K562 (cell line): ENCODE measurements around the gene MECR. TPM values are rescaled to one million over a fixed set of nuclear protein-coding genes. Genes with fewer than 3 reads are reported as not detected.

Experiments
- BCL6 ChIP-seq: fragments of 250-450 bp; sonication (Bioruptor Pico); IDR thresholded peaks from 2 replicates; pipeline ENCODE4 v1.4.0; 2020
- BMI1 ChIP-seq: fragments of 150-350 bp; IDR thresholded peaks from 2 replicates; pipeline ENCODE4 v1.6.1; 2014; ENCODE audit warnings: low read length
- CBFA2T2 ChIP-seq: fragments of 450-650 bp; conservative IDR thresholded peaks from 2 replicates; pipeline ENCODE4 v1.6.1; 2017; ENCODE audit warnings: mild to moderate bottlenecking
- DPF2 ChIP-seq: fragments of 450-650 bp; IDR thresholded peaks from 2 replicates; pipeline ENCODE4 v1.6.1; 2016
- GTF2E2 ChIP-seq: fragments of 200-800 bp; sonication (Bioruptor generic); IDR thresholded peaks from 2 replicates; pipeline ENCODE4 v1.6.1; 2016; ENCODE audit warnings: missing genetic modification characterization, missing compliant biosample characterization
- ID3 ChIP-seq, 2 experiments: fragments of 250-450 bp in 1 of 2; fragments of 450-650 bp in 1 of 2; sonication (Bioruptor Pico) in 1 of 2; IDR thresholded peaks; 2 replicates each; pipeline versions ENCODE4 v1.6.1 to v1.8.0; 2016 to 2021; ENCODE audit warnings: mild to moderate bottlenecking in 2 of 2, moderate library complexity in 2 of 2, missing compliant biosample characterization in 1 of 2, missing genetic modification characterization in 1 of 2
- KAT2B ChIP-seq: IDR thresholded peaks from one replicate; pipeline ENCODE4 v1.6.1; 2012; ENCODE audit warnings: low read depth, mild to moderate bottlenecking, control low read depth, inconsistent platforms, low read length, moderate library complexity
- KHSRP ChIP-seq: fragments of 450-650 bp; IDR thresholded peaks from 2 replicates; pipeline ENCODE4 v1.6.1; 2017
- NONO ChIP-seq, 2 experiments: fragments of 200-400 bp in 1 of 2; fragments of 450-650 bp in 1 of 2; formaldehyde crosslinking in 1 of 2; IDR thresholded peaks; 2 replicates each; pipeline ENCODE4 v1.6.1; 2017; ENCODE audit warnings: low read depth in 2 of 2, mild to moderate bottlenecking in 2 of 2, moderate library complexity in 2 of 2, low read length in 1 of 2
- PATZ1 ChIP-seq: fragments of 250-450 bp; sonication (Bioruptor Pico); IDR thresholded peaks from 2 replicates; pipeline ENCODE4 v1.5.0; 2020; ENCODE audit warnings: mild to moderate bottlenecking, borderline replicate concordance
- POLR2A ChIP-seq: fragments of 450-650 bp; conservative IDR thresholded peaks from 2 replicates; pipeline ENCODE4 v1.6.1; 2016
- PURB ChIP-seq: sonication (generic); formaldehyde crosslinking; IDR thresholded peaks from 2 replicates; pipeline ENCODE4 v1.9.0; 2021; ENCODE audit warnings: low read depth, mild to moderate bottlenecking, missing genetic modification reagents
- RB1 ChIP-seq: fragments of 450-650 bp; IDR thresholded peaks from 2 replicates; pipeline ENCODE4 v1.6.1; 2017; ENCODE audit warnings: low read depth, mild to moderate bottlenecking
- SIN3A ChIP-seq, 2 experiments: fragments of 150-350 bp in 1 of 2; IDR thresholded peaks; 2 replicates each; pipeline ENCODE4 v1.6.1; 2011 to 2016; ENCODE audit warnings: borderline replicate concordance in 2 of 2, low read depth in 2 of 2, low read length in 2 of 2, mild to moderate bottlenecking in 2 of 2, moderate library complexity in 2 of 2; ENCODE audit not compliant: control insufficient read depth in 1 of 2
- SP1 ChIP-seq: sonication (generic); formaldehyde crosslinking; IDR thresholded peaks from 2 replicates; pipeline ENCODE4 v1.8.1; 2022; ENCODE audit warnings: mild to moderate bottlenecking, missing genetic modification reagents
- TAF9B ChIP-seq: fragments of 450-650 bp; IDR thresholded peaks from 2 replicates; pipeline ENCODE4 v1.6.1; 2018; ENCODE audit warnings: mild to moderate bottlenecking; ENCODE audit not compliant: partially characterized antibody
- ZBED1 ChIP-seq: IDR thresholded peaks from 2 replicates; pipeline ENCODE4 v1.6.1; 2014
- ZBTB9 ChIP-seq: fragments of 450-650 bp; formaldehyde crosslinking; IDR thresholded peaks from 2 replicates; pipeline ENCODE4 v1.4.0; 2020; ENCODE audit warnings: mild to moderate bottlenecking, moderate library complexity
- ZNF23 ChIP-seq: fragments of 250-450 bp; sonication (Bioruptor Pico); IDR thresholded peaks from 2 replicates; pipeline ENCODE4 v1.4.0; 2020; ENCODE audit warnings: mild to moderate bottlenecking
- ZNF445 ChIP-seq: fragments of 250-450 bp; sonication (Bioruptor Pico); IDR thresholded peaks from 2 replicates; pipeline ENCODE4 v1.4.0; 2020; ENCODE audit warnings: low read depth, mild to moderate bottlenecking, moderate library complexity
- ZNF785 ChIP-seq: fragments of 250-450 bp; sonication (Bioruptor Pico); IDR thresholded peaks from 2 replicates; pipeline ENCODE4 v1.4.0; 2020; ENCODE audit warnings: mild to moderate bottlenecking
- polyA plus RNA-seq, 8 experiments: library from polyadenylated mRNA; depleted of rRNA in 4 of 8; stranded (reverse) in 5 of 8; unstranded in 3 of 8; fragments of >200 nt; fragmentation: Nextera tagmentation in 2 of 8; fragmentation: Illumina TruSeq in 1 of 8; extraction: Ambion mirVana in 2 of 8; extraction: Trizol in 1 of 8; gene quantifications; 2 replicates each; pipeline versions ENCODE4 v1.2.1 to v1.2.3, GENCODE V29; 2011 to 2014; ENCODE audit warnings: inconsistent platforms in 1 of 8, missing spikeins in 1 of 8
- total RNA-seq, 7 experiments: library from RNA; depleted of rRNA in 6 of 7; stranded (reverse); fragments of >200 nt in 6 of 7; fragmentation: Illumina TruSeq in 2 of 7; extraction: Trizol in 2 of 7; gene quantifications; 2 replicates each; pipeline versions ENCODE4 v1.2.1 to v1.2.3, GENCODE V29; 2011 to 2021; ENCODE audit warnings: low replicate concordance in 1 of 7
- TF ChIP-seq, protein P1 (sequence below): IDR thresholded peaks from 2 replicates; pipeline ENCODE4 v1.6.1; 2016; ENCODE audit warnings: missing genetic modification characterization, missing compliant biosample characterization

The MECR gene
- total and polyA plus RNA-seq, 9 of the 15 experiments (the other 6 are each of a cell fraction or from before 2014, with no cell fraction given) = 10.4 to 58.6 (median 42.9) TPM

- TF ChIP-seq, protein P1, sequence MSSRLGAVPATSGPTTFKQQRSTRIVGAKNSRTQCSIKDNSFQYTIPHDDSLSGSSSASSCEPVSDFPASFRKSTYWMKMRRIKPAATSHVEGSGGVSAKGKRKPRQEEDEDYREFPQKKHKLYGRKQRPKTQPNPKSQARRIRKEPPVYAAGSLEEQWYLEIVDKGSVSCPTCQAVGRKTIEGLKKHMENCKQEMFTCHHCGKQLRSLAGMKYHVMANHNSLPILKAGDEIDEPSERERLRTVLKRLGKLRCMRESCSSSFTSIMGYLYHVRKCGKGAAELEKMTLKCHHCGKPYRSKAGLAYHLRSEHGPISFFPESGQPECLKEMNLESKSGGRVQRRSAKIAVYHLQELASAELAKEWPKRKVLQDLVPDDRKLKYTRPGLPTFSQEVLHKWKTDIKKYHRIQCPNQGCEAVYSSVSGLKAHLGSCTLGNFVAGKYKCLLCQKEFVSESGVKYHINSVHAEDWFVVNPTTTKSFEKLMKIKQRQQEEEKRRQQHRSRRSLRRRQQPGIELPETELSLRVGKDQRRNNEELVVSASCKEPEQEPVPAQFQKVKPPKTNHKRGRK = no peak
- TF ChIP-seq RB1 (peak; percentile 87), PURB (CRISPR knock-in tag) (no peak), ID3 (CRISPR knock-in tag; IDR thresholded peaks at IDR 0.05) (no peak), ID3 (tag; IDR thresholded peaks at IDR 0.05) (0 out of 2 replicates have a peak, but pooled peaks have one; percentile 26), DPF2 (peak; percentile 95), ZNF445 (CRISPR knock-in tag) (no peak), SP1 (CRISPR knock-in tag) (peak; percentile 90), ZBED1 (no peak), KAT2B (no peak), NONO (IDR thresholded peaks at IDR 0.05; ENCODE audit: low read depth in 2 of 2, low read length in 1 of 2) (no peak), BMI1 (no peak), KHSRP (no peak), CBFA2T2 (peak; percentile 84), SIN3A (IDR thresholded peaks at IDR 0.05; ENCODE audit: borderline replicate concordance in 2 of 2, control insufficient read depth in 1 of 2, low read depth in 2 of 2, low read length in 2 of 2) (peak; percentile 91 to 97; a peak in 3 of 4 replicates), ZNF785 (CRISPR knock-in tag) (no peak), BCL6 (no peak), ZNF23 (CRISPR knock-in tag) (0 out of 2 replicates have a peak, but pooled peaks have one; percentile 7), TAF9B (peak; percentile 94), GTF2E2 (tag) (no peak), POLR2A (no peak), ZBTB9 (no peak), PATZ1 (CRISPR knock-in tag) (no peak)
Observed at GRCh38 chr1:29202584-29203340, 28.0 kb downstream of the MECR start (continued).
